ENCODE data around the gene CCN6.
"Not testable (repeated sequence)": the region's sequence is repeated elsewhere in the genome, so short reads cannot be mapped to it uniquely, and the experiment has no call there.

The CCN6 gene

DNA sequence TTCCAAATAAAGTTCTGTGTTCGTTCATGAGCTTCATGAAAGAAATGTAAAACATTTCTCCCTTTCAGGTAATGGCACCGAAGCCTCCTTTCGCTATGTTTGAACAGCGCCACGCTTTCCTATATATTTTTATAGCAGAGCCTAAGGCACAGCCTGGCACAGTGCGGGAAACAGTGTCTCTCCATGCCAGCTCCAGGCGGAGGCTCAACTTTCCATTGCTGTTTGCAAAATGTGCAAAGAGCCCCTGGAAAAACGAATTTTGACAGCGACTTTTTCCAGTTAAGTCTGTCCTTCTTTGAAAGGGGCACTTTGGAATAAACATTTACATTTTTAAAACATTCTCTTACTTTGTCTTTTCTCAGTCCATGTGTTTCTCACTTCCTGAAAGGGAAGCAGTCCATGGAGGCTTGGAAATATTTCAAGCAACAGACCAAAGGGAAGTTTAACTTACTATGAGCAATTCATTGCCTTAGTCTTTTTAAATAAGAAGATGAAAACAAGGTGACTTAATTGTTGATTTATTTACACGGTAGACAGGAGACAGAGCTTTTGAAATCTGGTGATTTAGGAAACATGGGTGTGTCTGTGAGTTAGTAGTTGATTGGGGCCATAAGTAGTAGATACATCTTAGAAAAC is 769 bp downstream of the CCN6 start:
- no peak for DNase-seq

DNA sequence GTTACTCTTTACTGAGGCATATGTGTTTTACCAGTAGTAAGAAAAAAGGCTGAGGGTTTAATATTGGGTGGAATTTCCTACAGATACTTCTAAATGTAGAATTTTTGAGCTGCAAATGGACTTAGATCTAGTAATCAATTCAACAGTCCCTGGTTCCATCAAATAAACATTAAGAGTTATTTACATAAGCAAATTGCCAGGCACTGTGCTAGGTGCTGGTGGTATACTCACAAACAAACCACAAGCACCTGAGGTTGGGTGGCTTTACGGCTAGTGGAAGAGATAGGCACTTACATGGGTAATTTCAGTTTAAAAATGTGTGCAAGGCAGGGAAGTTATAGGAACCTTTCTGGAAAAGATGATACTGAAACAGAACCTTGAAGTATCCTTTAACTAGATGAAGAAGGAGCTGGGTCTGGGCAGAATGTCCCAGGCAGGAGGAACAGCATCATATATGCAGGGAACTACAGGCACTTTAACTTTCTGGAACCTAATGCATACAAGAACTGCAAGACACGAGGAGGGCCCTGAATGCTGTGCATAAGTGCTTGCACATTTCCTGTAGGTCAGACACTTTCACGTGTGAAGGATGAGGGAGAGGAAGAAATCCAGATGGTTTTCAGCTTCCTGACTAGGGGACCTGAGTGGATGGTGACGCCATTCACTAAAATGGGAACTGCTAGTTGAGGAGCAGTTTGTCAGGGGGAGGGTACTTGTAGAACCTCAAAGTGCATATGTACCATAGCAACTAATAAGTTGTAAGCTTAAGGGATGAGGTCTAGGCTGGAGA is 4.5 kb downstream of the CCN6 start:
- peak in 1 of 2 experiments; percentile 23 for DNase-seq

DNA sequence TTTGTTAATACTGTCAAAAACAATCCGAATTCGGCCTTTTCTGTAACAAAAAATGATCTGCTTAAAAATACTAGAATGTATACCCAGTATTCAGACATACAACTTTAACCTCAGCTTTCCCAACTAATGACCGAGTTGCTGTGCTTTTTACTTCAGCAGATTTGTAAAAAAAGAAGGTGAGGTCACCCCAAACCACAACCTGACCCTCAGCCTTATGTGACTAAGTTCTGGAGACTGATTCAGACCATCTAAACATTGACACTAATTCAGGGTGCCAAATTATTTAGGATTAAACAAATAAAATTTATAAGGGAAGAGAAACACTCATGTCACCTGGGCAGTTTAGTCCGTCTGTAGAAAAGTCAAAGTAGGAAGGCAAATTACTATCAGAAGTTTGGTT is 7.7 kb downstream of the CCN6 start:
- no peak for DNase-seq

DNA sequence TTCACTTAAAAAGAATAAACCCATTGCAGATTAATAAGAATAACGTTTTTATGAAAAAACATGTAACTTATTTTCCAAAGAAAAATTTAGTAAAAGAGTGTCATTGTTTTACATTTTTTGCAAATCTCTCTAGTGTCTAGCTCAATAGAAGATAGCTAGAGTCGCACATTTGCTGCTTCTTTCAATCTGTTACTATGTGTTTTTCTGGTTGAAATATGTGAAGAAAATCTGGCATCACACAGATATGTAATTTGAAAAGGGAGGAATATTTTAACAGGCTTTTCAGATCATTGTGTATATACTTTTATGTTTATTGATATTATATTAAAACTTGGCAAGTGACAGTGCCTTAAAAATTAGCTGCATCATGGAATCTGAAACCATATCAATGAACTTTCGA is 9.1 kb downstream of the CCN6 start:
- DNase-seq: no peak

DNA sequence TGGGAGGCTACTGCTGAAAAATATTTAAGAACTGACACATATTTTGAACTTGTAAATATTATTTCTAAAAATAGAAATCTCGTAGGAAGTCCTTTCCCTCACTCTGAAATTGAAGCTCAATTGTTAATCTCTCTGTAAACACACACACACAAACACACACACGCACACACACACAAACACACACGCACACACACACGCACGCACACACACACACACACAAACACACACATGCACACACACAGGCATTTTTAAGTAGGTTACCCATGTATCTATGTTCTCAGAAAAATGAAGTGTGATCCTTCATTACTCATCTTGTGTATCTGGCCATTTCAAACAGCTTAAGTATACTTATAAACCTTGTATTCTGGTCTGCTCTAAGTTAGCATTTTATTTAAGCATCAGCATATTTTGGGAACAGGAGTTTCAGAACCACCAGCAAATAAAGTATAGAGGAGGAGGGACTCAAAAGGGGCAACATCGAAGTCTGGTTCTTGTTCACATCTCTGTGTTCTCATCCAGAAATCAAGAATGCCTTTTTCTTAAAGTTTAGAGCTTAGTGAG is 11.6 kb downstream of the CCN6 start:
- DNase-seq: no peak

DNA sequence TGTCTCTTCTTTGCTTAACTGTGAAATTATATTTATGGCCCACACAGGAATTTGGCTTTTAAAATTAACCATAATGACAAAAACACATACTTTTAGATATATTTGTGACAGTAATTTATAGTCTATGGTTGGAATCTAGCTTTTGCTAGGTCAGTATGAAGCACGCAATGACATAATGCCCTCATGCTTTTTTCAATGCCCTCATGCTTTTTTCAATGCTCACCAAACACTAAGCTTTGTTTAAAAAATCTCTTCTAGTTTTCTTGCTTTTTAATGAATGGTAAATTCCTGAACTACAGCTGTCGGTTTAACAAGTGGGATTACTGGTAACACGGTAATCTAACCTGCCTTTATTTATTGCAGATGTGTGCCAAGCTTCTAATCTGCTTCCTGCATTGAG is 12.7 kb downstream of the CCN6 start:
- DNase-seq: no peak

DNA sequence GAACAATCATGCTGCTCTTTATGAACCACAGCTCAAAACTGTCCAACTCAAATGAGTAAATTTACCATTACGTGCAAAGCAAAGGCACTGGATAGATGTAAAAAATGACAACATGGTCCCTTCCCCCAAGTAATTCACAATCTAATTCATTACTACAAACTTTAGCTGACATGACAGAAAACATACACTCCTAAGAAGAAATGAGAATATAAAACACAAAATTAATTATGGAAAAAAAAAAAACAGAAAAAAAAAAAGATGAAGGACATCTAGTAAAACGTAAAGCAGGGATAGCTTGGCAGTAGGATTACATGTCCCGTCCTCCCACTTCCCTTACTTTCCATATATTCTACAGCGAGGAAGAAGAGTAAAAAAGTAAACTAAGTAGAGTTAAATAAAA is 27.7 kb downstream of the CCN6 start:
- DNase-seq: no peak

DNA sequence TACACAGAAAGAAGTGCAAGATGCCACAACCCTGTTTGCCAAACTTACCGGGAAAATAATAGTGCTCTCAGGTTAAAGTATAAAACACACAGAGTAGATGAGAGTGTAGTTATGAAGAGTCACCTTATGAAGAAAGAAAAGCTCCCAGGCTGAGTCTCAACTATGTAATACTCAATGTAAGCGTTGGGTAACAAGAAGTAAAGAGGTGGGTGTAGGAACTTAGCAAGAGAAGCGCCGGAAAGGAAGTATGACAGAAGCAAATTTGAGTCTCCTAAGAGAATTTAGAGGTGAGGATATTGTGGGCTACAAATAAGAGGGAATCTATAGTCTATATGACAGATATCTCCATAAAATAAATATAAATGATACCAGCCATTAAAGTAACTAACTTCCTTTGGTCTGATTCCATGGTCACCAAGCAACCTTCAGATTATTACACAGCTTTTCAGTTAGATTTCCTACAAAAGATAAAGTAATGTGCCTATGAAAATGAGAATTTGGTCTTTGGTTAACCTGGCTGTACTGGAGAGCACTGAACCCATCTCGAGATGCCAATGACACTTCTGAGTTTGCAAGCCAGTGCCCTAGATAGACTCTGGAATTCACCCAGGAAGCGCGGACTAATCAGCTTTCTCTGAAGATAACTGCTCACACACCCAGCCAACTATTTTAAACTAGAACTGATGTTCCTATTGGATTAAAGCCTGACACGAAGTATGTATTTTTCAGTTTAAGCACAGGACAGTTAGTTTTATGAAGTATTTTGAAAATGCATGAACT is 31.6 kb downstream of the CCN6 start:
- no peak for DNase-seq

DNA sequence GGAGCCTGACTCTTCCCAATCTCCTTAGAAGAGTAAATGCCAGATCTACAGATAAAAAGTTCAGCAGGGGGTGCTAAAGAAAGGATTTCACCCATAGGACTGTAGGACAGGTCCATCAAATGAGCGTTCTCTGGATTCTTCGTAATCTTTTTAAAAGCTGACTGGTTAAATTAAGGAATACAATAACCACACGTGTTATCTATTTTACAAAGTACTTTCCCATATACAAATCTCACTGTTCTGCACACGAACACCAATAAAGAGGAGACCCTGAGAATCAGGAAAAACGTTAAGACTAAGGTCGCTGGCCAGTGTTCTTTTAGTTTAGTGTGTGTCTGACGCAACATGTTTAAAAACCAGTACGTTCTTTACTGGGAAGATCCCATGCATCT is 32.8 kb downstream of the CCN6 start:
- DNase-seq: peak; percentile 67 to 71

DNA sequence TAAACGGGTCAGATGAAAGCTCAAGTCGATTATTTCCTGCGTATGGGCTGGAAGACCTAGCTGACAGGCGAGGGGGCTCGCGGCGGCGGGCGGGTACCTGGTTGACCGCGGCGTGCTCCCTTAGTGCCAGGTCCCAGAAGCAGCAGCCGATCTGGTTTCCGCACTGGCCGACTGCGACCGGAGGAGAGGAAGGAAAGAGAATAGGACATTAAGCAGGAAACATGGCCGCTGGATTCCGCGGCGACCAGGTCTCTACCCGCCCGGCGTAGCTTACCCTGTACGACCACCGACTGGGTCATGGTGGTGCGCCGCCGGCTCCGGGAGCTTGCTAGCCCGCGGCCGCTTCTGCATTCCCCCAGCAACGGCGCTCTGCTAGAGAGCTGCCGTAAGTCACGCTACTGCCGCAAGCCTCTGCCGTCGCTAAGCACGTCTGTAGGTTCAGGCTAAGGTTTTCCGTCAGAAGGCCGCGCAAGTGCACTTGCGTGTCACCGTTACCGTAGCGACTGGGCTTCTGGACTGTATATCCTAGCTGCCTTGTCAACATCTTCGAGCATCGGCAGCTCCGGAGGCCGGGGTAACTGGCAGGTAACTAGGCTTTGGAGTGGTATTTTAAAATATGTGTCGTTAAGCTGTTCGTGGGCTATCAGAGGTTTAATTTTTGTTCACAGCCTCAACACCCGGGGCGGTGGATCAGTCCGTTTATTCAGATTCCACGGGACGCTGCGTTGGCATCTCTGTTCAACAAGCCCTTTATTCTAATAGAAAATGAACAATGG is 33.4 kb downstream of the CCN6 start, which contains the start of the genes FAM229B and TUBE1:
TSS of gene FAM229B (plus strand) at position 456 of the 776 bp plus-strand sequence. CDS start 11,693 bp downstream, outside the sequence.
TSS of gene TUBE1 (minus strand) at position 347 of the 776 bp plus-strand sequence. CDS start at position 299, 48 bp downstream.
- peak; percentile 97 to 100 for DNase-seq

DNA sequence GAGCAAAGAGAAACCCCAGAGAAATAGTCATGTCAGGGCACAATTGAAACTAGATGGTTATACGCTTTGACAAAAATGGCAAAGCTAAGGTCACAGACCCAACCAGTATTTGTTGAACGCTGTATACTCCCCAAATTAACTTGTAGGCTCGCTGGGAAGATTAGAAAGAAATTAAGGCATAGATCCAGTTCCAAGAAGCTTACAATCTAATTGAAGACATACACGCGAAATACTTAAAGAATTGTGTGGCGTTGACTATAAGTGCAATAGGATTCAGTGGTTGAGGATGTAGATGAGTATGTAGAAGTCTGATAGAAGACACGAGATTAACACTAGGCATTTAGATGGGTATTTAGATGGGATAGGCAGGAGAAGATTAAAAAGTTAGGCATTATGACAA is 34.0 kb downstream of the CCN6 start:
- DNase-seq: peak in 1 of 2 experiments; percentile 19

DNA sequence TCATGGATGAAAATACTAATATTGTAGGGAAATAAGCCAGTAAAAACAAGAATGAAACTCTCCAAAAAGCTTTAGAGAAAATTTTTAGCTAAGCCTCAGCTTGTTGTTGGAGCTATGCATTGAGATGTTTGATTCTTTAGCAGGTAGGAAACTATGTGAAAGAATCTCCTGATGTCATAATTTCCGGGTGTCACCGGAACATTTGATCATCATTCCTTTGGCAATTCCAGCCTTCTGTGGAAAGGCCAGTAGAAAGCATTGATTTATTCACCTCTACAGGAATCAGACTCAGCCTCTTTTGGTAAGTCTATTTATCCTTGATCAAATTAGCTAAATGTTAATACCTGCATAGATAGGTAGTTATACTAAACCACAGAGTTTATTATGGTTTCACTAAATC is 43.0 kb downstream of the CCN6 start:
- no peak for DNase-seq

DNA sequence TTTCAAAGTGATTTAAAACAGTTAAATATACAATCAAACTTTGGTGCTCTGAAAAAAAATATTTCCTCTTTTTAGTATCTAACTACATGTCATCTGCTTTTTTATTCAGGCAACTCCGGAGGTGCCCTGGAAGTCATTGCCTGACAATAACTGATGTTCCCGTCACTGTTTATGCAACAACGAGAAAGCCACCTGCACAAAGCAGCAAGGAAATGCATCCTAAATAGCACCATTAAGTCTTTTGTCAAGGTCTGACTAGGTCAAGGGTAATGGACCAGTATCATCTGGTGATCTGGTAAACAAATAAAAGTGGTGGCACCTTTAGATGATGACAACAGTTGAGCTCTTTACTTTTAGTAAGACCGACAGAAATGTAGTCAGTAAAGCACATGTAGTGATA is 46.7 kb downstream of the CCN6 start:
- no peak for DNase-seq

DNA sequence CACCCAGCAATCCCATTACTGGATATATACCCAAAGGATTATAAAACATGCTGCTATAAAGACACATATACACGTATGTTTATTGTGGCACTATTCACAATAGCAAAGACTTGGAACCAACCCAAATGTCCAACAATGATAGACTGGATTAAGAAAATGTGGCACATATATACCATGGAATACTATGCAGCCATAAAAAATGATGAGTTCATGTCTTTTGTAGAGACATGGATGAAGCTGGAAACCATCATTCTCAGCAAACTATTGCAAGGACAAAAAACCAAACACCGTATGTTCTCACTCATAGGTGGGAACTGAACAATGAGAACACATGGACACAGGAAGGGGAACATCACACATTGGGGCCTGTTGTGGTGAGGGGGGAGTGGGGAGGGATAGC is 52.1 kb downstream of the CCN6 start:
- DNase-seq: not testable (repeated sequence)

DNA sequence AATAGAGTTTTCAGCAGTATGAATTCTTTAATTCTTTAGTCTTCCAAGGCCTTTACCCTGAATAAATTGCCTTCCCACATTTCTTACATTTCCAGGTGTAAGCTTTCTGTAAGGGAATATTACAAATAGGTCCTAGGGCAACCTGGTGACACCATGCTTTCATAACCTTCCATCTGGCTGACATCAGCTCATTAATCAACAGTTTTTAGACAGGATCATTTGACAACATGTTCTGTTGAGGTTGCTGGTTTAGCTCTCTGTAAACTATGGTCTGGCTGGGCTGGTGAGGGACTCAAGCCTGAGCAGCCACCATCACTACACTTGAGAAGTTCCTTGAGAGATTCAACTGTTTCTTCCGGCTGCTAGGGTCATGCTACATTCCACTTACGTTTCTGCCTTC is 52.7 kb downstream of the CCN6 start:
- no peak for DNase-seq

DNA sequence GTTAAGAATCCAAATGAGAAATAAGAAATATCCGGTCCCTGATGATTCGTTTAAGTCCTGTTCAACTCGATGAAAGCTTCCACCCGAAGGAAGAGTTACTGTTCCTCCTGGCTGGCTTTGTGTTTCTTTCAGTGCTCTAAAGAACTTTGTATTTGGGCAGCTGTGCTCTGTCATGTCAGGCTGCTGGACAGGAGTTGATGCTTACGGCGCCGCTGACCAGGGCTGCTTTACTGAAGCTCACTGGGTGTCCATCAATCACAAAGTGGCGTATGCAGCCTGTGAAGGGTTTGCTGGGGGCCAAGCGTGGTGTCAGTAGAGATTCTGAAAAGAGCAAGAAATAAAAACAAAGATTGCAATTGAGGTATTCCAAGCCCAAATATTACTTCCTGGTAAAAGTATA is 55.4 kb downstream of the CCN6 start:
- DNase-seq: no peak

DNA sequence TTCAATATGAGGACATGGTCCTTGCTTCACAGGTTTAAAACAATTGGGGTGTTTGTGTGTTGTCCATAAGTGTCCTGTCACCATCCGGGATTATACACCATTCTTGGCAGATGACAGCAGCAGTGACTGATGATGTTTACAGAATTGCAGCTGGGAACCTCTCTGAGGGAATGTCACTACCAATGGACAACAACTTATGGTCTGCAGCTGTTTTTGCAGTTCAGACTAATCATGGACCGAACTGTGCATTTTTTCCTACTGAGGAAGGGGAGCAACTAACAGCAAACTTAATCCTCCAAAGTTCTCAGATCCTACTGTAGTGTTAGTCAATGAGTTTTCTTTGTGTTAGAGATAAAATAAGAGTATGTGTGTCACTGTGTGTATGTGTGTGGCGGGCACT is 59.5 kb downstream of the CCN6 start:
- no peak for DNase-seq

DNA sequence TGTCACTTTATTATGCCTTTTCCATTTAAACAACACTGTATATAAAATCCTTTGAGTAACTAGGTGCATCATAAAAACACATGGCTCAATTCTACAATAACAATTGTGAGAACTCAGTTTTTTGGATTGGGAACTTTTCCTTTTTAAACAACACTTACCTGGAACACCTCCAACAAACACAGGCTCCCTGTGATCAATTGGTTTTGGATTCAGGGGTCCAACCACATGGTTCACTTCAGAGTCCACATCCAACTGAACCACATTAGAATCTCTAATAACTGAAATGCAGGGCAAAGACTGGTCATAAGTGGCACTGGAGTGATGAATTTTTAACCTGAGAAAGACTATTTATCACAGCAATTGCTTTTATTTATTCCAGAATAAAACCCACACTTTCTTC is 60.0 kb downstream of the CCN6 start:
- no peak for DNase-seq

DNA sequence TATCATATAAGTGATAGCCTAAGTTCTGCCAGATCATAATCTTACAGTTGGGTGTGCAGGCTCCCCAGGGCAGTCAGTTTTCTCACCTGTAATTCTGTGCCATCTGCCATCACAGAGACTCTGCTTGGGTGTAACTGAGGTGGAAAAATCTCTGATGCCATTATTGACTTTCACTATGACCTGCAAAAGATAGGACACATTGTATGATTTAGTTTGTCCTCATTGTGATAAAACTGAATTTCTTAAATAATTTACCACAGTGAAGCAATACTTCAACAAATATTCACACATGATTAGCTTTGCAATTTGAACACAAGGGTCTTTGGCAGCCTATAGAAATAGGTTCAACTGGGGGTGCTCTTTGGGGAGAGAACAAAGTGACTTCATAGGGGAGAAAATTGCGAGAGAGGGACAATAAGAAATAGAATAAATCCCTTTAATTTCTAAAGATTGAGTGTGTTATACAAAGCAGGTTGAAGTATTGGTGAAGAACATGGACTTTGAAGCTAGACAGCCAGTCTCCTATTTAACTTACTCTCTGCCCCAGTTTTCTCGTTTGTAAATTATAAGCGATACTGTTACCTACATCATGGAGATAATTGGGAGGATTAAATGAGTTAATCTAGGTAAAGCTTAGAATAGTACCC is 60.8 kb downstream of the CCN6 start:
- no peak for DNase-seq

DNA sequence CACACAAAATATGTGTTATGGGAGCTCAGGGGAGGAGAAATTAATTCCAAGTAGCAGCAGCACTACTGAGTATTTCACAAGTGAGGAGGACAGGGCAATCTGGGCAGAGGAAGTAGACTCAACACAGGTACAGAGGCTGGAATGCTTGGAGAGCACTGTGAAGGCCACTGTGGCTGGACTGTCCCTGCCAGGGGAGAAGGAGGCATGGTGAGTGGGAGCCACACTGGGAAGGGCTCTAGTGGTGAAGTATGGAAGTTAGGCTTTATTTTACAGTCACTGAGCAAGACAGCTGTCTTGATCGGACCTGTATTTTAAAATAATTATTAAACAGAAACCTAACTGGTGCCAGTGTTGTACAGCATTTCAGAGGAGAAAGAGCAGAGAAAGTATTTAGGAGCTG is 62.3 kb downstream of the CCN6 start:
- DNase-seq: no peak

DNA sequence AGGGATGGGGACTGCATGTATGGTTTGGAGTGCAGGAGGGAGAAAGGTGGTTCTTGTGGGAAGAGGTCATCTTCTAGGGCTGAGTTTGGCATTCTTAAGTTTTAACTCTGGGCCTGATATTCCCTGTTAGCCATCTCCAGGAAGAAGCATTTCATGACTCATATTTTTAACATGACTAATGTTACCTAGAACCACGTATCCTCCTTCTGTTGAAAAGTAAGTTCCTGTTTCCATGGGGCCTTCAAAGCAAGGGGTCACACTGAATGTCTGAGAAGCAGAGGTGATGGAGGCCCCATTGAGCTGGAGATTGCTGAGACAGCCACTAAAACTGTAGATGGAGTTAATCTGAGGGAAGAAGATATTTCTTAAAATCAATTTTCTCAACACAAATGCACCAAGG is 63.6 kb downstream of the CCN6 start:
- peak; percentile 15 to 43 for DNase-seq

DNA sequence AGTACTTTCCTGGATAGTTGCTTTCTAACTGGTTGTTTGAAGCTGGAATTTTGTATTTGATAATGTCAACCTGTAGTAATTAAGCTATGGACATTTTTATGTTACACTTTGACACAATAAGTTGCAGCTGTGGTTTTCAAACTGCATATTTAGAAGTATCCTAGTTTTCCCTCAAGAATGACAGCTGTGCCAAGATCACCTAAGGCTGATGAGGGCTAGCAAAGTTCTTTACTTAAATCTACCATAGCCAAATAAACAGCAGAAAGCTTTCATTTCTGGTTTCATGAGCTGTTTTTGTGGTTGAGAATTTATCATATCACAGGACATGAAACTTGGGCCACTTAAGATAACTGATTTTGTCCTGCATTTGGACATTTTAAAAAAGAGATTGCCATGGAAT is 64.1 kb downstream of the CCN6 start:
- no peak for DNase-seq

Measured in AML-193 (cell line).